Measurements from ENCODE around the gene FSHR.

GRCh38 chr2:48978131-48978530, 176.2 kb downstream of the FSHR start:
- TF ChIP-seq POLR2A (IDR thresholded peaks at IDR 0.05), result no peak
- TF ChIP-seq CTCF (IDR thresholded peaks at IDR 0.05), result no peak

Measured in upper lobe of left lung (tissue), 4 donors.